Osteocyte (in vitro differentiated cells): ENCODE data around the gene LRRC8A. TPM values are rescaled to one million over a fixed set of nuclear protein-coding genes. Genes with fewer than 3 reads are reported as not detected.

ENCODE experiments used
- DNase-seq: peaks from one replicate; pipeline ENCODE4 v3.0.0; 2021; ENCODE audit warnings: mixed read lengths; ENCODE audit not compliant: unreplicated experiment; ENCODE audit errors: extremely low spot score
- H3K27ac Mint-ChIP-seq: one replicate; pipeline ENCODE4 v1.8.0; 2021; ENCODE audit warnings: mild to moderate bottlenecking, mixed read lengths; ENCODE audit not compliant: unreplicated experiment
- H3K27me3 Mint-ChIP-seq: one replicate; pipeline ENCODE4 v1.8.0; 2021; ENCODE audit warnings: mixed read lengths; ENCODE audit not compliant: unreplicated experiment
- H3K36me3 Mint-ChIP-seq: one replicate; pipeline ENCODE4 v1.8.0; 2021; ENCODE audit warnings: mixed read lengths; ENCODE audit not compliant: unreplicated experiment
- H3K4me1 Mint-ChIP-seq: one replicate; pipeline ENCODE4 v1.8.0; 2021; ENCODE audit warnings: mixed read lengths; ENCODE audit not compliant: unreplicated experiment
- H3K4me3 Mint-ChIP-seq: one replicate; pipeline ENCODE4 v1.8.0; 2021; ENCODE audit warnings: mild to moderate bottlenecking, moderate library complexity, mixed read lengths; ENCODE audit not compliant: unreplicated experiment
- H3K9me3 Mint-ChIP-seq: one replicate; pipeline ENCODE4 v1.8.0; 2021; ENCODE audit warnings: mixed read lengths; ENCODE audit not compliant: unreplicated experiment
- CTCF ChIP-seq: fragments of 200-600 bp; sonication (generic); IDR thresholded peaks from 2 replicates; pipeline ENCODE4 v1.5.0; 2021; ENCODE audit warnings: antibody characterized with exemption, mild to moderate bottlenecking, moderate library complexity
- total RNA-seq: library from RNA; stranded (reverse); gene quantifications from 2 replicates; pipeline ENCODE4 v1.2.1, GENCODE V29; 2021

Gene LRRC8A
- total RNA-seq, 1 donor from 2014 or later: 42.8 TPM

GRCh38 chr9:128886211-128886891 is 4.4 kb downstream of the LRRC8A start:
- no peak overlapping the region for H3K4me3 Mint-ChIP-seq
- no peak for DNase-seq
- H3K4me1 Mint-ChIP-seq: peaks cover 39% of the 10 kb centered on the region
- H3K27me3 Mint-ChIP-seq: no peaks in the 10 kb centered on the region
- no peaks in the 10 kb centered on the region for H3K9me3 Mint-ChIP-seq
- no peak for TF ChIP-seq CTCF
- no peak overlapping the region for H3K27ac Mint-ChIP-seq
- H3K36me3 Mint-ChIP-seq: peaks cover 10% of the 10 kb centered on the region

GRCh38 chr9:128887049-128887448 is 5.1 kb downstream of the LRRC8A start:
- H3K27ac Mint-ChIP-seq: no peak overlapping the region
- H3K4me3 Mint-ChIP-seq: no peak overlapping the region
- H3K36me3 Mint-ChIP-seq: peaks cover 10% of the 10 kb centered on the region
- no peak for TF ChIP-seq CTCF
- H3K27me3 Mint-ChIP-seq: no peaks in the 10 kb centered on the region
- H3K4me1 Mint-ChIP-seq: peaks cover 41% of the 10 kb centered on the region
- H3K9me3 Mint-ChIP-seq: no peaks in the 10 kb centered on the region
- DNase-seq: no peak

GRCh38 chr9:128887914-128888350 is 6.0 kb downstream of the LRRC8A start:
- H3K27me3 Mint-ChIP-seq: no peaks in the 10 kb centered on the region
- H3K36me3 Mint-ChIP-seq: peaks cover 10% of the 10 kb centered on the region
- peaks cover 46% of the 10 kb centered on the region for H3K4me1 Mint-ChIP-seq
- DNase-seq: no peak
- H3K9me3 Mint-ChIP-seq: no peaks in the 10 kb centered on the region
- no peak for TF ChIP-seq CTCF
- no peak overlapping the region for H3K4me3 Mint-ChIP-seq
- peak overlapping the region; percentile 62 for H3K27ac Mint-ChIP-seq

- no peaks in the 10 kb centered on the region for H3K27me3 Mint-ChIP-seq
- H3K4me3 Mint-ChIP-seq: no peak overlapping the region
- no peaks in the 10 kb centered on the region for H3K9me3 Mint-ChIP-seq
- H3K27ac Mint-ChIP-seq: no peak overlapping the region
- peaks cover 61% of the 10 kb centered on the region for H3K4me1 Mint-ChIP-seq
- TF ChIP-seq CTCF: no peak
- peaks cover 14% of the 10 kb centered on the region for H3K36me3 Mint-ChIP-seq
- DNase-seq: no peak
Observed at GRCh38 chr9:128891321-128892220, 9.6 kb downstream of the LRRC8A start.
